BE2C (cell line): ENCODE data around the gene SESN1.

Source experiments
- DNase-seq: peaks from one replicate; pipeline ENCODE4 v3.0.0-alpha.2; 2020
- H3K27me3 ChIP-seq: fragments of 250-450 bp; sonication (Bioruptor Pico); 2 replicates; pipeline ENCODE4 v1.5.1; 2020; ENCODE audit warnings: mild to moderate bottlenecking
- H3K36me3 ChIP-seq: fragments of 250-450 bp; sonication (Bioruptor Pico); 2 replicates; pipeline ENCODE4 v1.5.1; 2020; ENCODE audit warnings: mild to moderate bottlenecking
- H3K4me1 ChIP-seq: fragments of 250-450 bp; sonication (Bioruptor Pico); 2 replicates; pipeline ENCODE4 v1.5.1; 2020
- H3K4me3 ChIP-seq: 2 replicates; pipeline ENCODE4 v1.5.1; 2011; ENCODE audit warnings: low read depth, low read length
- H3K9me3 ChIP-seq: fragments of 250-450 bp; sonication (Bioruptor Pico); 2 replicates; pipeline ENCODE4 v1.5.1; 2020
- TF ChIP-seq, protein P1 (sequence below): IDR thresholded peaks from 2 replicates; pipeline ENCODE4 v1.5.1; 2012; ENCODE audit warnings: mild to moderate bottlenecking, low read depth, low read length

SESN1 gene

DNA sequence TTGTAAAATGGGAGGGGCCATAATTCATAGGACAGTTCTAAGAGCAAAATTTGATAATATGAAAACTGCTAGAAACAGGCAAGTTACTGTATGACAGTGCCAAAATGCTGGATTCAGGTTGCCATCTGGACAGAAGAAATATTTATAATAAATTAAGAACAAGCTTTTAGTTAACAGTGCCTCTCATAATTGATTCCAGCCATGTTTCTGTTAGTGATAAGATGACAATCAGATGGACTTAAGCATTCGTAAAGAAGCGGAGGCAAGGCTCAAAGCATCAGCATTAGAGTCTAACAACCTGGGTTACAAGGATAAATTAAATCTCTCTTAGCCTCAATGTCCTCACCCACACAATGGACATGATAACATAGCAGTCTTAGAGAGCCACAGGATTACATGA, 61.0 kb downstream of the SESN1 start:
- H3K9me3 ChIP-seq, result no peaks in the 10 kb centered on the region
- no peaks in the 10 kb centered on the region for H3K27me3 ChIP-seq
- H3K4me3 ChIP-seq, result no peak overlapping the region
- DNase-seq, result no peak
- H3K4me1 ChIP-seq, result peaks cover 2% of the 10 kb centered on the region; the same call in 1 of the 2 replicates
- H3K36me3 ChIP-seq, result no peaks in the 10 kb centered on the region
- TF ChIP-seq, protein P1, sequence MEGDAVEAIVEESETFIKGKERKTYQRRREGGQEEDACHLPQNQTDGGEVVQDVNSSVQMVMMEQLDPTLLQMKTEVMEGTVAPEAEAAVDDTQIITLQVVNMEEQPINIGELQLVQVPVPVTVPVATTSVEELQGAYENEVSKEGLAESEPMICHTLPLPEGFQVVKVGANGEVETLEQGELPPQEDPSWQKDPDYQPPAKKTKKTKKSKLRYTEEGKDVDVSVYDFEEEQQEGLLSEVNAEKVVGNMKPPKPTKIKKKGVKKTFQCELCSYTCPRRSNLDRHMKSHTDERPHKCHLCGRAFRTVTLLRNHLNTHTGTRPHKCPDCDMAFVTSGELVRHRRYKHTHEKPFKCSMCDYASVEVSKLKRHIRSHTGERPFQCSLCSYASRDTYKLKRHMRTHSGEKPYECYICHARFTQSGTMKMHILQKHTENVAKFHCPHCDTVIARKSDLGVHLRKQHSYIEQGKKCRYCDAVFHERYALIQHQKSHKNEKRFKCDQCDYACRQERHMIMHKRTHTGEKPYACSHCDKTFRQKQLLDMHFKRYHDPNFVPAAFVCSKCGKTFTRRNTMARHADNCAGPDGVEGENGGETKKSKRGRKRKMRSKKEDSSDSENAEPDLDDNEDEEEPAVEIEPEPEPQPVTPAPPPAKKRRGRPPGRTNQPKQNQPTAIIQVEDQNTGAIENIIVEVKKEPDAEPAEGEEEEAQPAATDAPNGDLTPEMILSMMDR, result no peak

- TF ChIP-seq, protein P1, result no peak
- no peaks in the 10 kb centered on the region for H3K36me3 ChIP-seq
Measured at GRCh38 chr6:109031416-109031815, 63.2 kb downstream of the SESN1 start.

GRCh38 chr6:109029313-109029712, 65.3 kb downstream of the SESN1 start:
- TF ChIP-seq, protein P1, result no peak
- Histone ChIP-seq H3K36me3 (no peaks in the 10 kb centered on the region), H3K9me3 (no peaks in the 10 kb centered on the region), H3K4me1 (peaks cover 5% of the 10 kb centered on the region; the same call in 1 of the 2 replicates), H3K4me3 (no peak overlapping the region), H3K27me3 (no peaks in the 10 kb centered on the region)
- DNase-seq, result no peak

More at GRCh38 chr6:109031416-109031815, 63.2 kb downstream of the SESN1 start:
- Histone ChIP-seq H3K9me3 (no peaks in the 10 kb centered on the region), H3K27me3 (no peaks in the 10 kb centered on the region), H3K4me3 (no peak overlapping the region), H3K4me1 (peaks cover 2% of the 10 kb centered on the region; the same call in 1 of the 2 replicates)
- no peak for DNase-seq

- DNase-seq, result no peak
- Histone ChIP-seq H3K36me3 (no peaks in the 10 kb centered on the region), H3K27me3 (no peaks in the 10 kb centered on the region), H3K4me3 (no peak overlapping the region), H3K9me3 (no peaks in the 10 kb centered on the region), H3K4me1 (peaks cover 3% of the 10 kb centered on the region; the same call in 1 of the 2 replicates)
- TF ChIP-seq, protein P1, result no peak
Measured at GRCh38 chr6:109028439-109028838, 66.2 kb downstream of the SESN1 start.

GRCh38 chr6:109027964-109028363, 66.7 kb downstream of the SESN1 start:
- Histone ChIP-seq H3K27me3 (no peaks in the 10 kb centered on the region), H3K4me3 (no peak overlapping the region), H3K4me1 (0 out of 2 replicates have a peak, but pooled peaks cover 3% of the 10 kb centered on the region), H3K9me3 (no peaks in the 10 kb centered on the region), H3K36me3 (no peaks in the 10 kb centered on the region)
- TF ChIP-seq, protein P1, result no peak
- DNase-seq, result no peak

DNA sequence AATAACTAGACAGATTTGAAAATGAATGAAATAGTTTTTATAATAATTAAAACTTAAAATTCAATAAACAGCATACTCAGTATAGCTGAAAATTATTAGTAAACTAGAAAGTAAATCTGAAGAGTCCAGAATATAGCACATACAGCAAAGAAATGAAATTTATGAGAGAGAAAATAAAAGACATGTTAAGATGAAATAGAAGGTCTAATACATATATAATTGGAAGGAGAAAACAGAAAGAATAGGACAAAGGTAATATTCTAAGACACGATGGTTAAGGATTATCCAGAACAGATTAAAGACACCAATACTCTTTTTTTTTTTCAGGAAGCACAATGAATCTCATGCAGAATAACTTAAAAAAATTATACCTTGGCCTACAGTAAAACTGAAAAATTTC, 69.0 kb downstream of the SESN1 start:
- H3K4me3 ChIP-seq, result no peak overlapping the region

More for the DNA sequence above, 69.0 kb downstream of the SESN1 start:
- H3K27me3 ChIP-seq, result no peaks in the 10 kb centered on the region
- TF ChIP-seq, protein P1, result no peak
- H3K36me3 ChIP-seq, result no peaks in the 10 kb centered on the region
- no peak for DNase-seq
- H3K4me1 ChIP-seq, result 0 out of 2 replicates have a peak, but pooled peaks cover 3% of the 10 kb centered on the region
- H3K9me3 ChIP-seq, result no peaks in the 10 kb centered on the region
